Osteoblast (primary cell): ENCODE measurements around the gene SELE. TPM values are rescaled to one million over a fixed set of nuclear protein-coding genes. Genes with fewer than 3 reads are reported as not detected.
"Not testable (repeated sequence)": the region's sequence is repeated elsewhere in the genome, so short reads cannot be mapped to it uniquely, and the experiment has no call there.

ENCODE experiments used
- DNase-seq: peaks from one replicate; pipeline ENCODE4 v3.0.0; 2011; ENCODE audit warnings: low spot score, mixed read lengths; ENCODE audit not compliant: insufficient read length; ENCODE audit errors: missing footprints
- H2AFZ ChIP-seq: 2 replicates; pipeline ENCODE4 v1.6.0; 2011; ENCODE audit warnings: mild to moderate bottlenecking, low read length
- H3K27ac ChIP-seq: 2 replicates; pipeline ENCODE4 v1.5.1; 2011; ENCODE audit warnings: mild to moderate bottlenecking, low read depth, low read length, moderate library complexity
- H3K27me3 ChIP-seq: 2 replicates; pipeline ENCODE4 v1.6.0; 2012; ENCODE audit warnings: mild to moderate bottlenecking, control low read depth, inconsistent platforms, low read length, moderate library complexity; ENCODE audit not compliant: insufficient read depth
- H3K36me3 ChIP-seq: 2 replicates; pipeline ENCODE4 v1.5.1; 2011; ENCODE audit warnings: mild to moderate bottlenecking, low read length, control low read depth, moderate library complexity; ENCODE audit not compliant: insufficient read depth
- H3K4me1 ChIP-seq: 2 replicates; pipeline ENCODE4 v1.5.1; 2011; ENCODE audit warnings: mild to moderate bottlenecking, low read length, control low read depth, moderate library complexity; ENCODE audit not compliant: insufficient read depth
- H3K4me2 ChIP-seq: 2 replicates; pipeline ENCODE4 v1.6.0; 2011; ENCODE audit warnings: mild to moderate bottlenecking, low read length; ENCODE audit not compliant: insufficient read depth
- H3K4me3 ChIP-seq: fragments of 200-600 bp; sonication (generic); 3 replicates; pipeline ENCODE4 v1.5.1; 2012; ENCODE audit warnings: mild to moderate bottlenecking, low read length, inconsistent platforms; ENCODE audit not compliant: insufficient read depth
- H3K79me2 ChIP-seq: 2 replicates; pipeline ENCODE4 v1.6.0; 2012; ENCODE audit warnings: mild to moderate bottlenecking, low read length, control low read depth, inconsistent platforms; ENCODE audit not compliant: insufficient read depth
- H3K9me3 ChIP-seq: 2 replicates; pipeline ENCODE4 v1.5.1; 2011; ENCODE audit warnings: low read depth, low read length, control low read depth
- H4K20me1 ChIP-seq: 2 replicates; pipeline ENCODE4 v1.6.0; 2012; ENCODE audit warnings: mild to moderate bottlenecking, low read length, control low read depth; ENCODE audit not compliant: insufficient read depth
- total RNA-seq: library from RNA; depleted of rRNA; stranded (reverse); fragments of >200 nt; gene quantifications from 2 replicates; pipeline ENCODE4 v1.2.3, GENCODE V29; 2012
- TF ChIP-seq, protein P1 (sequence below): IDR thresholded peaks from 2 replicates; pipeline ENCODE4 v1.5.1; 2011; ENCODE audit warnings: mild to moderate bottlenecking, low read depth, low read length, moderate library complexity; ENCODE audit errors: extremely low read depth

Gene SELE
- total RNA-seq, 1 donor, result not detected

DNA sequence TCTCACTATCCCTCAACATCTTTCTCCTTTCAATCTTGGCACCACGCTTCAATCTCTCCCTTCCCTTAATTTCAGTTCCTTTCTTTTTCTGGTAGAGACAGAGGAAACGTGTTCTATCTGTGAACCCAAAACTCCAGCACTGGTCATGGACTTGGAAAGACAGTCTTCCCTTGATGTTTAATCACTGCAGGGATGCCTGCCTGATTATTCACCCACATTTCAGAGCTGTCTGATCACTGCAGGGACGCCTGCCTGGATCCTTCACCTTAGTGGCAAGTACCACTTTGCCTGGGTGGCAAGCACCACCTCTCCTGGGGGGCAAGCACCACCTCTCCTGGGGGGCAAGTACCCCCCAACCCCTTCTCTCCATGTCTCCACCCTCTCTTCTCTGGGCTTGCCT, 50.2 kb downstream of the SELE start:
- peaks cover under 1% of the 10 kb centered on the region for H3K27me3 ChIP-seq
- no peaks in the 10 kb centered on the region for H3K4me1 ChIP-seq
- no peaks in the 10 kb centered on the region for H3K9me3 ChIP-seq
- no peak overlapping the region for H2AFZ ChIP-seq
- no peak overlapping the region for H3K27ac ChIP-seq
- H4K20me1 ChIP-seq, result no peaks in the 10 kb centered on the region
- no peak overlapping the region for H3K4me3 ChIP-seq
- no peaks in the 10 kb centered on the region for H3K79me2 ChIP-seq
- no peak for DNase-seq
- no peak overlapping the region for H3K4me2 ChIP-seq
- TF ChIP-seq, protein P1, sequence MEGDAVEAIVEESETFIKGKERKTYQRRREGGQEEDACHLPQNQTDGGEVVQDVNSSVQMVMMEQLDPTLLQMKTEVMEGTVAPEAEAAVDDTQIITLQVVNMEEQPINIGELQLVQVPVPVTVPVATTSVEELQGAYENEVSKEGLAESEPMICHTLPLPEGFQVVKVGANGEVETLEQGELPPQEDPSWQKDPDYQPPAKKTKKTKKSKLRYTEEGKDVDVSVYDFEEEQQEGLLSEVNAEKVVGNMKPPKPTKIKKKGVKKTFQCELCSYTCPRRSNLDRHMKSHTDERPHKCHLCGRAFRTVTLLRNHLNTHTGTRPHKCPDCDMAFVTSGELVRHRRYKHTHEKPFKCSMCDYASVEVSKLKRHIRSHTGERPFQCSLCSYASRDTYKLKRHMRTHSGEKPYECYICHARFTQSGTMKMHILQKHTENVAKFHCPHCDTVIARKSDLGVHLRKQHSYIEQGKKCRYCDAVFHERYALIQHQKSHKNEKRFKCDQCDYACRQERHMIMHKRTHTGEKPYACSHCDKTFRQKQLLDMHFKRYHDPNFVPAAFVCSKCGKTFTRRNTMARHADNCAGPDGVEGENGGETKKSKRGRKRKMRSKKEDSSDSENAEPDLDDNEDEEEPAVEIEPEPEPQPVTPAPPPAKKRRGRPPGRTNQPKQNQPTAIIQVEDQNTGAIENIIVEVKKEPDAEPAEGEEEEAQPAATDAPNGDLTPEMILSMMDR, result no peak
- H3K36me3 ChIP-seq, result no peaks in the 10 kb centered on the region

DNA sequence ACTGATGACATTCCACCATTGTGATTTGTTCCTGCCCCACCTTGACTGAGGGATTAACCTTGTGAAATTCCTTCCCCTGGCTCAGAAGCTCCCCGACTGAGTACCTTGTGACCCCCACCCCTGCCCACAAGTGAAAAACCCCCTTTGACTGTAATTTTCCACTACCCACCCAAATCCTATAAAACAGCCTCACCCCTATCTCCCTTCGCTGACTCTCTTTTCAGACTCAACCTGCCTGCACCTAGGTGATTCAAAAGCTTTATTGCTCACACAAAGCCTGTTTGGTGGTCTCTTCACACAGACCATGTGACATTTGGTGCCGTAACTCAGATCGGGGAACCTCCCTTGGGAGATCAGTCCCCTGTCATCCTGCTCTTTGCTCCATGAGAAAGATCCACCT, 50.7 kb downstream of the SELE start:
- H3K4me1 ChIP-seq, H3K4me2 ChIP-seq: not testable (repeated sequence)

DNA sequence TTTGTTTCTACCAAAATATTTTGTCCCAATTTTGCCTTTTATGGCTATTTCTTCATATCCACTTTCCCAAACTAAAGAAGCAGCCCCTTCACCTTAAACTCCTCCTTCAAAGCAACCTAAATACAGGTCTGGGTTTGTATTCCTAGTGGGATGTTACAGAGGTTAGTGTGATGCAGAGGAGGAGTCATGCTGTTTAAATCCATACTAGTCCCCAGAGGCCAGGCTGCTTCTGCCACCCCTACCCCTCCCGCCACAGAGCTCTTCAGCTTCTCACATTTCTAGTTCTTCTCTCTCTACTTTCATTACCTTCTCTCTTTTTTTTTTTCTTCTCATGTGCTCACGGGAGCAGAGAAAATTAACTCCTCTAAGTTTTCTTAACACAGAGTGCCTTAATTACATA, 51.8 kb downstream of the SELE start:
- Histone ChIP-seq H3K36me3 (no peaks in the 10 kb centered on the region), H3K4me2 (no peak overlapping the region), H3K9me3 (no peaks in the 10 kb centered on the region), H2AFZ (no peak overlapping the region), H3K27ac (no peak overlapping the region), H3K4me3 (no peak overlapping the region), H3K4me1 (no peaks in the 10 kb centered on the region), H4K20me1 (no peaks in the 10 kb centered on the region), H3K79me2 (no peaks in the 10 kb centered on the region), H3K27me3 (no peaks in the 10 kb centered on the region)
- TF ChIP-seq, protein P1, result no peak
- DNase-seq, result no peak

More for the DNA sequence above, 50.7 kb downstream of the SELE start:
- H3K27ac ChIP-seq, H2AFZ ChIP-seq, H3K79me2 ChIP-seq, H3K9me3 ChIP-seq, H4K20me1 ChIP-seq, H3K27me3 ChIP-seq, H3K4me3 ChIP-seq, H3K36me3 ChIP-seq, DNase-seq: not testable (repeated sequence)

DNA sequence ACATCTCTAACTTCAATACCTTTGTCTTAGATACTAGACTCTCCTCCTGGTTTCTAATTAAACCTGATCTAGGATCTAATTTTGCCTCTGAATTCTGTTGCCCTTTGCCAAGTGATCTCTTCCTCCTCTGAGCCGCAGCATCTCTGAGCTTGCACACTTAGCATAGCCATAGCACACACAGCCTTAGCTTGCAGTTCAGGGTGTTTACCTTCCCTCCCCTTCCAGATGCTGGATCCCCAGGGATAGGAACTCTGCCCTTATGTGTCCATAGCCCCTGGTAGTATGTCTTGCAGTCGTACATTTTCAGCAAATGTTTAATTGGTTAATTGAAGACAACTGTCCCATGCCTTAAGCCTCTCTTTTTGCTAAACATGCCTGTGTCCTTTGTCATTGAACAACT, 52.7 kb downstream of the SELE start:
- no peaks in the 10 kb centered on the region for H3K27me3 ChIP-seq
- H4K20me1 ChIP-seq, result no peaks in the 10 kb centered on the region
- no peaks in the 10 kb centered on the region for H3K36me3 ChIP-seq
- no peak overlapping the region for H3K4me3 ChIP-seq
- H3K27ac ChIP-seq, result no peak overlapping the region
- TF ChIP-seq, protein P1, result no peak
- H3K4me1 ChIP-seq, result no peaks in the 10 kb centered on the region
- no peak overlapping the region for H3K4me2 ChIP-seq
- no peak for DNase-seq
- no peaks in the 10 kb centered on the region for H3K79me2 ChIP-seq
- no peak overlapping the region for H2AFZ ChIP-seq
- no peaks in the 10 kb centered on the region for H3K9me3 ChIP-seq
